Measurements from ENCODE around the gene PLD6.
A peak's percentile ranks its signal among the peaks of the same experiment; 100 is the strongest.

The PLD6 gene

DNA sequence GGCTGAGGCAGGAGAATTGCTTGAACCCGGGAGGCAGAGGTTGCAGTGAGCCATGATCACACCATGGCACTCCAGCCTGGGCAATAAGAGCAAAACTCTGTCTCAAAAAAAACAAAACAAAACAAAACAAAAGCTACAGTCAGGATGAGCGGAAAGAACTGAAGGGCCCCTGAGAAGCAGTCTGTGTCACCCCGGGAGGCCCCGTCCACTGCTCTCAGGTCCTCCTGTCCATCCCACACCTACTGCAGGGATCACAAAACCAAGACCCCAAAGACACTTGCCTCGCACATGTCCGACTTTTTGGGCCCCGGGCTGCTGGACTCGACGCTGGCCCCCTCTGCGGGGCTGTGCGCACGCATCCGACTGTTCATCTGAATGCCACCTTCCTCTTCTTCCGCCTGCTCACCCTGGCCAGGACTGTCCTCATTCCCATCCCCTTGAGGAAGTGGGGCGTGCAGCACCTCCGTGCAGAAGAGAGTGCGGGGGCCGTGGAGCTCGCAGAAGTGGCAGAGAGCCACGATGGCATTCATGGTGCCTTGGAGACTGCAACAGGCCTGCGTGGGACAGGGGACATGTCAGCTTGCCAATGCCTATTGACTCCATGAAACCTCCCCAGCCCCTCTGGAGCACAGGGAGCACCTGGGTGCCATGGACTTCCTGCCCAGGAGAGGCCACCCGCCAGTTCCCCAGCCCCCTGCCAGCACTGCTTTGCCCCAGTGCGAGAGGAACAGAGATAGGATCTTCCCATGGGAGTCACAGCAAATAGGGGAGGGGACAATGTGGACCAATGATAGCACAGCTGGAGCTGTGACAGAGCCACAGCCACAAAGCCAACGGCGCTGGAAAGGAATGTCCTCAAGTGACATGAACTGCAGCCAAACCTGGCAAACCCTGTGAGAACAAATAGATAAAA, 21.7 kb upstream of the PLD6 start:
- no peak for DNase-seq (ENCODE audit: low spot score)

DNA sequence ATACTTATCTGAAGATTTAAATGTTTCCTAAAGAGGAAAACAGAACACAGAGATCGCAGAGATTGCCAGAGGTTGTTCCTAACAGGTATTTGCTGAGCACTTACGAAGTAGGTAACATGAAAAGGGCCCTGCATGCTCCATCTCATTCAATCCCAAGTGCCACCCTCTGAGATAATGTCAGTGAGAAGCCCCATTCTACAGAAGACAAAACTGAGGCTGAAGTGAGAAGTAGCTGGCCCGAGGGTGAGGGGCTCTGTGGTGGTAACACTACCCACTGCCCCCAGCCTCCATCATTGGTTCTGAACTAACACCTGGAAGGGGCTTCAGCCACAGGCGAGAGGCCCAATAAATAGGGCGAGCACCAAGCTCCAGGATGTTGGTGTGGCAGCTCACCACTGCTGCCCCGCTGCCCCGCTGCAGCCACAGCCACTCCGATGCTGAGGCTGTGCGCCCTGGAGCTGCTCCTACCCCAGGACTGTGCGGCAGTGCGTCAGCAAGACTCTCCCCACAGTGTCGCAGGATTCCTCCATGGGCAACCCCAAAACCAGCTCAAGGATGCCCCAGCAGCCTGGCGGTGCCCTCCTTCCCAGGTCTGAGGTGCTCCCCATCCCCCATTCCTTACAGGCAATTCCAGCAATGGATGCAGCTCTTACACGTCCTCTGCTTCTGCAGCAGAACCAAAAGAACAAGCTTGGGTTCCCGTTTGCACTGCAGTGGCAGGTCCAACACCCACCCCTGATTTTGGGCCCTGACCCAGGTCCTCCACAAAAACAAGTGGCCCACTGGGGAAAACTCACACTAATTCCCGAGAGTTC, 20.5 kb upstream of the PLD6 start:
- DNase-seq (ENCODE audit: low spot score): no peak

GRCh38 chr17:17225901-17226300, 19.8 kb upstream of the PLD6 start:
- no peak for DNase-seq (ENCODE audit: low spot score)

- DNase-seq (ENCODE audit: low spot score): no peak
Observed at GRCh38 chr17:17224137-17224536, 18.0 kb upstream of the PLD6 start.

- DNase-seq (ENCODE audit: low spot score): no peak
Observed at GRCh38 chr17:17223736-17224135, 17.6 kb upstream of the PLD6 start.

DNA sequence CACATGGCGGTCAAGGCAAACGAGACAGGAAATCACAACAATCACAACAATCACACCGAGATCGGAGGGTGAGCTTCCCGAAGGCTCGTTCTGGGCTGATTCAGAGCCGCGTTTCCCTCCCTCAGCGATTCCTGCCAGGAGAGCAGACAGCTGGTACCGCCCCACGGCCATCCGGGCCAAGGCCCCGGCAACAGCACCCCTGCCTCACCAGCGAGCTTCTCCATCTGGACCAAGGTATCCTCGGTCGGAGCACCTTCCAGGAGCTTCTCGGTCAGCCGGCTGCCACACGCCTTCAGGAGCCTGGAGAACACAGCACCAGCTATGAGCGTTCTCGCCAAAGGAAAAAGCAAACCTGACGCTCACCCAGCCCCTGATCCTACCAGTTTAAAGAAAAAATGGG, 15.2 kb upstream of the PLD6 start:
- no peak for DNase-seq (ENCODE audit: low spot score)

DNA sequence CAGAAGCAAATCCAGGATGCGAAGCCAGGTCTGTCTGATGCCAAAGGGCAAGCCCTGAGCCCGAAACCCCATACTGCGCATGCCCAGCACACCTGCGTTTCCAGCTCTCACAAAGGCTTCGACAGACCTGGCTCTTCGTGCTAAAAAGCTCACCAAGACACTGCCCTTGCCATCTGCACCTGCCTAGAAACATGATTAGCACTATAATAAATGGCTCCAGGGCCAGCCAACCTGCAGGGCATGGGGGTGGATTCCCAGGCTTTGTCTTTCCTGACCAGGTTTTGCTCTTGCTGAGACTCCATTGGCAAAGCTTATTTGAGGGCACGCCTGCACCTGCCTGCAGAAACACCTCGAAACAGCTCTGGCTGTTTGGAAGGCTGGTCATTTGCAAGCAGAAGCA, 14.4 kb upstream of the PLD6 start:
- no peak for DNase-seq (ENCODE audit: low spot score)

GRCh38 chr17:17217995-17218394, 11.9 kb upstream of the PLD6 start:
- DNase-seq (ENCODE audit: low spot score): no peak

DNA sequence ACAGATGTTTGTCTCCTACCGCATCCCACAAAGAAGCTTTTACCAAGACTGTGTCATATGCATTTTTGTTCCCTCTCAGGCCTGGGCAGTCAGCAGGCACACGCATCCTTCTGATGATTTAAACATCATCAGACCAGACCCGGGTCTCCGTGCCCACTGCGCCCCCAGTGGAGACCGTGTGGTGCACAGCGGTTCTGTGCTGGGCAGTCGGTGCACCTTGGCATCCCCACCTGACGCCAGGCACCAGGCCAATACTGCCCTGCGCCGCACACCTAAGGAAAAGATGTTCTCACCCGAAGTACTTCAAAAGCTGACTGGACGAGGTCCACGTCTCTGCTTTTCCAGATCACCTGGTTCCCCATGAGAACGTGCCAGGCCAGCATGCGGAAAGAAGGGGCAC, 10.6 kb upstream of the PLD6 start:
- DNase-seq (ENCODE audit: low spot score): no peak

GRCh38 chr17:17216236-17216635, 10.1 kb upstream of the PLD6 start:
- DNase-seq (ENCODE audit: low spot score): no peak

GRCh38 chr17:17215575-17215974, 9.4 kb upstream of the PLD6 start:
- DNase-seq (ENCODE audit: low spot score): no peak

GRCh38 chr17:17214646-17215436, 8.7 kb upstream of the PLD6 start:
- no peak for DNase-seq (ENCODE audit: low spot score)

- DNase-seq (ENCODE audit: low spot score): no peak
Observed at GRCh38 chr17:17213775-17214174, 7.6 kb upstream of the PLD6 start.

DNA sequence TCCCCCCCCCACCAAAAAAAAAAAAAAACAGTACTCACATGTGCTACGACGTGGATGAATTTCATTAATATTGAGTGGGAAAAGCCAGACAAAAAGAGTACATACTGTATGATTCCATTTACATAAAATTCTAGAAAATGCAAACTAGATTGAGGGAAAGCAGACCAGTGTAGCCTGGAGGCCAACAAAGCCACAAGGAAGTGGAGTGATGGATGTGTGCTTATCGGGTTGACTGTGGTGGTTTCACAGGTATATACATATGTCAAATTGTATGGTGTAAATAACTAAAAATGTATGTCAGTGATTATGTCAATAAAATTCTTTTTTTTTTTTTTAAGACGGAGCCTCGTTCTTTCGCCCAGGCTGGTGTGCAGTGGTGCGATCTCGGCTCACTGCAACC, 1.9 kb upstream of the PLD6 start:
- no peak for DNase-seq (ENCODE audit: low spot score)

DNA sequence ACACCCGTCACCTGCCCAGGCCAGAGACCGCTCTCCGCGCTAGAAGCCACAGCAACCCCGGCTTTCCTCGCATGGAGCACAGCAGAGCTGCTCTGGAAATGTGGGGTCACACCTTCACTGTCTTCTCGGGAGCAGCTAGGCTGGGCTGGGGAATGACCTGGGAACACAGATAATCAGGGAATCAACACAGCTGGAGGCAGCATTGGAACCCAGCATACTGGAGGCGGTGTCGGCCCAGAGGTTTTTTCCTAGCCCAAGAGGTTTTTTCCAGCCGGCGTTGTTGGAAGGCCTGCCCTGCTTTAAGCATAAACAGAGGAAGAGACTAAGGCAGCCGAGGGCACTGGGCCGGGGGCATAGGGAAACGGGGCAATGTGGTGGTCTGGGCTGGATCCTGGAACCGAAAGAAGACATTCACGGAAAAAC, 791 bp upstream of the PLD6 start:
- DNase-seq (ENCODE audit: low spot score): no peak

- DNase-seq (ENCODE audit: low spot score): peak; percentile 74
Observed at GRCh38 chr17:17205368-17206123, 587 bp downstream of the PLD6 start.

DNA sequence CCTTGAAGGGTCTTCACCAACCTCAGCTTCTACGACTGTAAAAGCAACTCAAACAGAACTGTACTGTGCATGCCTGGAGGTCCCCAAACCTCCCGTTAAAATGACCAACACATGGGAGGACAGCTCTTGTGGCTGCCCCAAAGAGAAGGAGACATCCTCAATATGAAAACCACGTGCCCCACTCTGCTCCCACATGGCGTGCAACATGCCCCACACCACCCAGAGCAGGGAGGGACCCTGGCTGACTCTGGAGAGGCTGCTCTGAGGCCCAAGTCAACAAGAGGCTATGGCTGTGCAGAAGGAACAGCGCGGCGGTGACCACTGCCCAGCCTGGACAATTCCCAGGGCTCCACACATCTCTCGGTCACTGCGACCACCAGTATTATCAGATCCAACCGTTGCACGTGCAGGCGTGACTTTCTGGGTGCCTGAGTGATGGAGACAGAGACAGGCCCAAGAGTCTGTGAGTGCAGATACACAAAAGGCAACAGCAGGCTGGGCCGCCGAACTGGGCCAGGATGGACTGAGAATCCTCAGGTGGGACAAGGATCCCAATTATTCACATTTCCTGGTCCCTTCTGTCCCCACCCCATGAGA, 1.4 kb downstream of the PLD6 start:
- DNase-seq (ENCODE audit: low spot score): no peak

GRCh38 chr17:17204041-17204591, 2.0 kb downstream of the PLD6 start:
- no peak for DNase-seq (ENCODE audit: low spot score)

- no peak for DNase-seq (ENCODE audit: low spot score)
Observed at GRCh38 chr17:17203173-17203730, 2.9 kb downstream of the PLD6 start.

GRCh38 chr17:17201907-17202306, 4.2 kb downstream of the PLD6 start:
- no peak for DNase-seq (ENCODE audit: low spot score)

DNA sequence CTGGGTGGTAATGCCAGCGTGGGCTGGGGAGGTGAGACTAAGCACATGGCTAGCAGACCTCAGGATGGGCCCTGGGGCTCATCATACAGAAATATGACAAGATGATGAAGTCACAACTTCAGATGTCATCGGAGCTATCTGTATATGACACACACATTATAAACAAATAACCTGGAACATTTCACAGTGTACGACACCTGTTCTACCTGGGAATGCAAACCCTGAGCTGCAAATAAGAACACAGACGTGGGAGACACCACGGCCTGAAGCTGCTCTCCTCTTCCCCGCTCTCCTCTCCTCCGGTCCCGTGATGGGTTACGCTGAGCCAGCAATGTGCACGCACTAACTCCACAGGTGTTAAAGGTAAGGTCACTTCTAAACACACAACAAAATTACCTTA, 4.9 kb downstream of the PLD6 start:
- DNase-seq (ENCODE audit: low spot score): no peak
